Cardiac fibroblast (primary cell): ENCODE data around the gene SHLD3.
"Not testable (repeated sequence)": the region's sequence is repeated elsewhere in the genome, so short reads cannot be mapped to it uniquely, and the experiment has no call there.

ENCODE experiments used
- DNase-seq, 2 donors: peaks; one replicate each; pipeline versions ENCODE4 v3.0.0 to v3.0.0-alpha.2; 2010; ENCODE audit warnings: low read depth in 2 of 2
- H3K4me3 ChIP-seq, 2 donors: replicated peaks in 1 of 2; 1 replicate in 1 of 2; 2 replicates in 1 of 2; pipeline ENCODE4 v1.5.1; 2011; ENCODE audit warnings: low read depth in 2 of 2, low read length in 2 of 2, mild to moderate bottlenecking in 2 of 2, moderate library complexity in 1 of 2
- TF ChIP-seq, protein P1 (sequence below): IDR thresholded peaks from one replicate; pipeline ENCODE4 v1.5.1; 2011; ENCODE audit warnings: low read depth, mild to moderate bottlenecking, low read length, inconsistent platforms

The SHLD3 gene

DNA sequence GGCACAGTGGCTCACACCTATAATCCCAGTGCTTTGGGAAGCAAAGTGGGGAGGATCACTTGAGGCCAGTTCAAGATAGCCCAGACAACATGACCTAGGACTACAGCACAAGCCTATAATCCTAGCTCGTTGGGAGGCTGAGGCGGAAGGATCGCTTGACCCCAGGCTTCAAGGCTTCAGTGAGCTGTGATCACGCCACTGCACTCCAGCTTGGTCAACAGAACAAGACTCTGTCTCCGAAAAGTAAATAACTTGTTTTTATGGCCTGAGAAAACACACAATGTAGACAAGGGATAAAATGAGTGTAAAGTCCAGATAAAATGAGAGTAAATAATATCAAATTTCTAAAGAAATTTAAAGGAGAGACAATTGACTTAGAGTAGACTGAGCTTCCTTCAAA is 26.3 kb downstream of the SHLD3 start:
- no peak for DNase-seq
- TF ChIP-seq, protein P1, sequence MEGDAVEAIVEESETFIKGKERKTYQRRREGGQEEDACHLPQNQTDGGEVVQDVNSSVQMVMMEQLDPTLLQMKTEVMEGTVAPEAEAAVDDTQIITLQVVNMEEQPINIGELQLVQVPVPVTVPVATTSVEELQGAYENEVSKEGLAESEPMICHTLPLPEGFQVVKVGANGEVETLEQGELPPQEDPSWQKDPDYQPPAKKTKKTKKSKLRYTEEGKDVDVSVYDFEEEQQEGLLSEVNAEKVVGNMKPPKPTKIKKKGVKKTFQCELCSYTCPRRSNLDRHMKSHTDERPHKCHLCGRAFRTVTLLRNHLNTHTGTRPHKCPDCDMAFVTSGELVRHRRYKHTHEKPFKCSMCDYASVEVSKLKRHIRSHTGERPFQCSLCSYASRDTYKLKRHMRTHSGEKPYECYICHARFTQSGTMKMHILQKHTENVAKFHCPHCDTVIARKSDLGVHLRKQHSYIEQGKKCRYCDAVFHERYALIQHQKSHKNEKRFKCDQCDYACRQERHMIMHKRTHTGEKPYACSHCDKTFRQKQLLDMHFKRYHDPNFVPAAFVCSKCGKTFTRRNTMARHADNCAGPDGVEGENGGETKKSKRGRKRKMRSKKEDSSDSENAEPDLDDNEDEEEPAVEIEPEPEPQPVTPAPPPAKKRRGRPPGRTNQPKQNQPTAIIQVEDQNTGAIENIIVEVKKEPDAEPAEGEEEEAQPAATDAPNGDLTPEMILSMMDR = no peak
- H3K4me3 ChIP-seq = no peak overlapping the region

DNA sequence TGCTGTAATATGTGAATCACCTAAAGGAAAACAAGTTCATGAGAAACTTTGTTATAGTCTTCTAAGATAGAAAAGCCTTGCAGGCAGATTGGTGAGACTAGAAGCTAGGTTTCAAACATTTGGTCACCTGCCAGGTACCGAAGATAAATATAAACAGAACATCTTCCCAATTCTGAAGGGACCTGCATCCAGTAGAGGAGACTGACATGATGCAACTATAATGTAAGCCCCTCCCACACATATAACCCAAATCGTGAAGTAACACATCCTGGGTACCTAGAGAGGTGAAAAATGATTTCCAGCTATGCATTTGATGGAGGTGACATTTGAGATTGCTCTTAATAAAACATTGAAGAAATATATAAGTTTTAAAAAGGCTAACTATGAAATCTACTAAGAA is 29.9 kb downstream of the SHLD3 start:
- no peak for DNase-seq
- TF ChIP-seq, protein P1 = no peak
- no peak overlapping the region for H3K4me3 ChIP-seq

DNA sequence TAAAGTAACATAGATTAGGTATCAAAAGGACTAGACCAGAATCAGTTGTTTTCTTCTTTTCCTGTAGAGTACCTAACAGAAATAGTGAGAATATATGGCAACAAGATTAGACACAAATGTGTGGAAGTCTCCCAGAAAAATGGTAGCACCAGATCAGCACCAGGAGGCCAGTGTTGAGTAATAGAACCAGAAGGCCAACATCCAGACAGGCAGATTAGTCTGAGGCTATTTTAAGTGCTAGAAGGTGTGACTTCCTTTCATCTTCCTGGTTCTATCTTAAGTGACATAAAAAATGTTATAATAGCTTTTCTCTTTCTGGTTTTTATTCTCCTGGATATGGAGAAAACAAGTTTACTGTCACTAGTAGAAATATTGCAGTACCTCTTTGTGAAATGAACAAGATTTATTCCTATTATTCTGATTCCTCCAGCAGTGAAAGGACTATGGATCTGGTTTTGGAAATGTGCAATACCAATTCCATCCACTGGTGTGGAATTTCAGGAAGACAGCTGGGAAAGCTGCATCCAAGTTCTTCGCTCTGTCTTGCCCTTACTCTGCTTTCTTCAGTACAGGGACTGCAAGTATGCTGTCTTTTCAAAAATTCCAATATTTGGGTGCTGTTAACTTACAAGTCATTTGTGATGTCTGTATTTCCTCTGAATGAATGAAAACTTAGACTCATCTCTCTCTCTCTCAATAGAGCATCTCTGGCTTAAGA is 39.1 kb downstream of the SHLD3 start:
- peak; percentile 26 to 36 for DNase-seq
- no peak overlapping the region for H3K4me3 ChIP-seq
- TF ChIP-seq, protein P1 = peak; percentile 52

DNA sequence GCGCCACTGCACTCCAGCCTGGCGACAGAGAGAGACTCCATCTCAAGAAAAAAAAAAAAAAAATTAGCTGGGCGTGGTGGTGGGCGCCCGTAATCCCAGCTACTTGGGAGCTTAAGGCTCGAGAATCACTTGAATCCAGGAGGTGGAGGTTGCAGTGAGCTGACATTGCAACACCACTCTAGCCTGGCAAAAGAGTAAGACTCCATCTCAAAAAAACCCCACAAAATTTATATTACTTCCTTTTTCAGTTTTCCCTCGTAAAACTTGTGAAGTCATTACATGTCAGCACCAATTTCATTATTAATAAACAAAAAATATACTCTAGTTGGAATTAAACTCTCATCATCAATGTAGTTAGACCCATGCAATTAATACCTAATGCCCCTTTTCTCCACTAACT is 43.9 kb downstream of the SHLD3 start:
- TF ChIP-seq, protein P1 = no peak
- no peak overlapping the region for H3K4me3 ChIP-seq
- no peak for DNase-seq

DNA sequence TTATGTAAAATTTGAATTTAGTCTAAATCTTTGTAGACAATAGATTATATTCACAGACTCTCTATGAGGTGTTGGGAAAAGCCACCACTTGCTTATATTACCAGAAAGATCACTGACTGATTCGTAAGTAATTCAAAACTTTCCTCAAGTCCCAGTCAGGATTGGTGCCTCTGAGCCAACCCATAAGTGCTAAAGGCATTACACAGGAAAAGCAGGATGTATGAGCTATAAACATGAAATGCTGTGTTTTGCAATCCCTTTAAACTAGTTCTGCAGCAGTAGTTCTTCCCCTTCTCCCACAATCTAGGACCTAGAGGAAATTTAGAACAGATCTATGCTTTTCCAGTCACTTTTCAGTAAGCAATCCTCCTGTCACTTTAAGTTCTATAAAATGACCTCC is 48.0 kb downstream of the SHLD3 start:
- peak; percentile 64 to 85 for DNase-seq
- TF ChIP-seq, protein P1 = no peak
- no peak overlapping the region for H3K4me3 ChIP-seq

DNA sequence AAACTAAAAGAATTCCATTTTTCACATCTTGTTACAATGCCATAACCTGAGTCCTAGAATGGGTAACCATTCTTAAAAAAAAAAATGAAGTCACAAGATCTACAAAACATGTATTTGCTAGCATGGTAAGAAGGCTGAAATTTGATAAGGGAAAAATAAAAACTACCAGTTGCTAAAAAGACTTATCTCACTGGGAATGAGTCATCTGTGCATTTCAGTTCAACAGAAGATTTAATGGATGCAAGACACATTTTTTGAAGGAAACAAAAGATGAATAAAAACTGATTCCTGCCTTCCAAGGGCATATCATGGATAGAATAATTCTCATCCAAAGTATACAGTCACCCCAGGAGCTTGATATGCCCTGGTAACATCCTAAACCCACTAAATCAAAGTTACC is 49.9 kb downstream of the SHLD3 start:
- peak; percentile 16 to 45 for DNase-seq
- TF ChIP-seq, protein P1 = no peak
- H3K4me3 ChIP-seq = no peak overlapping the region

DNA sequence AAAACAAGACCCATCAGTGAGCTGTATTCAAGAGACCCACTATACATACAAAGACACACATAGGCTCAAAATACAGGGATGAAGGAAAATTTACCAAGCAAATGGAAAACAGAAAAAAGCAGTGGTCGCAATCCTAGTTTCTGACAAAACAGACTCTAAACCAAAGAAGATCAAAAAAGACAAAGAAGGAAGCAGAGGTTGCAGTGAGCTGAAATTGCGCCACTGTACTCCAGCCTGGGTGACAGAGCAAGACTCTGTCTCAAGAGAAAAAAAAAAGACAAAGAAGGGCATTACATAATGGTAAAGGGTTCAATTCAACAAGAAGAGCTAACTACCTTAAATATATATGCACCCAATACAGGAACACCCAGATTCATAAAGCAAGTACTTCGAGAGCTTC is 51.2 kb downstream of the SHLD3 start:
- H3K4me3 ChIP-seq = not testable (repeated sequence)

More for the DNA sequence above, 51.2 kb downstream of the SHLD3 start:
- DNase-seq = not testable (repeated sequence)
